NCI-H1436 treated with DMSO at 0.1 percent for 48 hours (cell line): ENCODE measurements around the gene ERRFI1.
"Not testable (repeated sequence)": the region's sequence is repeated elsewhere in the genome, so short reads cannot be mapped to it uniquely, and the experiment has no call there.

Experiments
- DNase-seq: peaks from one replicate; lab custom pipeline; 2025; lab: John Stamatoyannopoulos, UW

ERRFI1 gene

GRCh38 chr1:8026153-8026975 lies at the start of gene ERRFI1:
Gene ERRFI1 (minus strand): TSS chr1:8026309. CDS start chr1:8015619, 10,690 bp downstream.
- DNase-seq = no peak

GRCh38 chr1:8075511-8076051 lies 49.5 kb upstream of the ERRFI1 start:
- DNase-seq = no peak

GRCh38 chr1:8073112-8073855 lies 47.2 kb upstream of the ERRFI1 start:
- DNase-seq = no peak

GRCh38 chr1:8070381-8070811 lies 44.3 kb upstream of the ERRFI1 start:
- no peak for DNase-seq

GRCh38 chr1:8069614-8070320 lies 43.7 kb upstream of the ERRFI1 start:
- DNase-seq = not testable (repeated sequence)

GRCh38 chr1:8065369-8065768 lies 39.3 kb upstream of the ERRFI1 start:
- no peak for DNase-seq

GRCh38 chr1:8063298-8064036 lies 37.4 kb upstream of the ERRFI1 start:
- DNase-seq = no peak

- DNase-seq = no peak
These were observed 36.8 kb upstream of the ERRFI1 start for GRCh38 chr1:8062861-8063260.

GRCh38 chr1:8061673-8062386 lies 35.7 kb upstream of the ERRFI1 start:
- DNase-seq = no peak

GRCh38 chr1:8061210-8061609 lies 35.1 kb upstream of the ERRFI1 start:
- no peak for DNase-seq

GRCh38 chr1:8059161-8059622 lies 33.1 kb upstream of the ERRFI1 start:
- DNase-seq = no peak

- not testable (repeated sequence) for DNase-seq
These were observed 31.7 kb upstream of the ERRFI1 start for GRCh38 chr1:8057779-8058178.

GRCh38 chr1:8055973-8056372 lies 29.9 kb upstream of the ERRFI1 start:
- no peak for DNase-seq

GRCh38 chr1:8053878-8054567 lies 27.9 kb upstream of the ERRFI1 start:
- DNase-seq = no peak

- no peak for DNase-seq
These were observed 25.5 kb upstream of the ERRFI1 start for GRCh38 chr1:8051650-8052049.

GRCh38 chr1:8049229-8049628 lies 23.1 kb upstream of the ERRFI1 start:
- not testable (repeated sequence) for DNase-seq

GRCh38 chr1:8047686-8048445 lies 21.8 kb upstream of the ERRFI1 start:
- no peak for DNase-seq

GRCh38 chr1:8047112-8047511 lies 21.0 kb upstream of the ERRFI1 start:
- DNase-seq = no peak

GRCh38 chr1:8046391-8046790 lies 20.3 kb upstream of the ERRFI1 start:
- DNase-seq = no peak
